ENCODE results near the gene ARMC2.
A peak's percentile ranks its signal among the peaks of the same experiment; 100 is the strongest.

Gene ARMC2

DNA sequence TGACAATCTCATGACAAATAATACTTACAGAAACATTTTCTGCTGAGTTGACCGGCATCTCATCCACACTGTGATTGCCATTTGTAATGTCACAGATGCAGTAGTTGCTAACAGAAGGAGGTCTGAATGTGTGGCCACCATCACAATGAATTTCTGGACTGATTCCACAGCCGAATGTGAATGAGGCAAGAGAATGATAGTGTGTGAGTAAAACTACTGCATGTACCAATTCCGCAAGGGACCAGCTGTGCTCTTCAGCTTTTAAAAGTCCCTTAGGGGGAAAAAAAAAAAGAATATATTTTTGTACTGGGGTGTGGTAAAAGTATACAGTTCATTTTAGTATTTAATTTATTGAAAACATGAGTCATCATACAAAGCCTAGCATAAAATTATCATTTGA is 150.3 kb downstream of the ARMC2 start:
- DNase-seq, result no peak

DNA sequence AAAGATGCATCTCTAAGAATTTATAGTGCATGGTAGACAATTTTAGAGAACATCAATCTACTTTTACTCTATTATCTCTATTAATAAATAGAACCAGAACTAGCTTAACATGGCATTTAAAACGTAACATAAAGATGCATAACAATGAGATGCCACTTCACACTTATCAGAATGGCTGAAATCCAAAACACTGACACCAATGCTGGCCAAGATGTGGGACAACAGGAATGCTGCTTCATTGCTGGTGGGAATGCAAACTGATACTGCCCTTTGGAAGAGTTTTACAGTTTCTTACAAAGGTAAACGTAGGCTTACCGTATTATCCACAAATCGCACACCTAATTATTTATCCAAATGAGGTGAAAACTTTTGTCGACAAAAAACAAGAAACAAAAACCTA is 151.2 kb downstream of the ARMC2 start:
- no peak for DNase-seq

DNA sequence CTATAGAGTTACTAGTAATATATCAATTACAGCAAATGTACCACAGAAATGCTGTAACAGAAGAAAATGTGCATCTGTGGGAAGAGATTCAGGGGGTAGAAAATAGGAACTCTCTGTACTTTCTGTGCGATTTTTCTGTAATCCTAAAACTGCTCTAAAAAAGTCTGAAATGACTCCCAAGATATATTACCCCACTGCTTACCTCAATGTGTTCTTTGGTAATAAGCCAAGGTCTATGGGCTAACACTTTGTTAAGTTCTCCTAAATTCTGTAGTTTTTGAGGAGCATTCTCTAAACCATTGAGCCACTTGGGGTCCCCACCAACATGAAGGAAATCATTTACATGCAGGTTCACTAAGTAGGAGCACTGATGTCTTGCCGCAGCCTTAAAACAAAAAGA is 152.1 kb downstream of the ARMC2 start:
- no peak for DNase-seq

DNA sequence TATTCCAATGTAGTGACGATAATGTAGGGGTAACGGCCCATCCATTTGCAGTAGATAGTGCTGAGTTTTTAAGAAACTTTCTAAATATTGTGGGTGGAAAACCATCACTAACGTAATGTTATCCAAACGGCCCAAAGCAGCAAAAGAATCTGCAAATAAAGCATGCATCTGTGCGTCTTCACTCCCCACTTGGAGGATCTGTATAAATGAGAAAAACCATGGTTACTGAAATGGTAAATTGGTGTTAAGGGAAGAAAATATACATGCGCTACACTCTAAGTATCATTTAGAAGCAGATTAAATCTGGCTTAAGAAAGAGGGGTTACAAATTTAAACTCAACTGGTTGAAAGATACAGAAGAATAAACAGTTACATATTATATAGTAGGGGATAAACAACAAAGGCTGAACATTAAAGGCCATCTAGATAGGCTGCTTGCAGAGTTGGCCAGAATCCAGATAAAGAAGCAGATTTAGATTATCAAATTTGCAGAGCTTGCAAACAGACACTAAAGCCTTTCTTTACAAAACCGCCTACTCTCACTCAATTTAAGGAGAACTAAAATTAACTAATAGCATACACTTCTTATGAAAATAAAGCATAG is 153.2 kb downstream of the ARMC2 start:
- no peak for DNase-seq

DNA sequence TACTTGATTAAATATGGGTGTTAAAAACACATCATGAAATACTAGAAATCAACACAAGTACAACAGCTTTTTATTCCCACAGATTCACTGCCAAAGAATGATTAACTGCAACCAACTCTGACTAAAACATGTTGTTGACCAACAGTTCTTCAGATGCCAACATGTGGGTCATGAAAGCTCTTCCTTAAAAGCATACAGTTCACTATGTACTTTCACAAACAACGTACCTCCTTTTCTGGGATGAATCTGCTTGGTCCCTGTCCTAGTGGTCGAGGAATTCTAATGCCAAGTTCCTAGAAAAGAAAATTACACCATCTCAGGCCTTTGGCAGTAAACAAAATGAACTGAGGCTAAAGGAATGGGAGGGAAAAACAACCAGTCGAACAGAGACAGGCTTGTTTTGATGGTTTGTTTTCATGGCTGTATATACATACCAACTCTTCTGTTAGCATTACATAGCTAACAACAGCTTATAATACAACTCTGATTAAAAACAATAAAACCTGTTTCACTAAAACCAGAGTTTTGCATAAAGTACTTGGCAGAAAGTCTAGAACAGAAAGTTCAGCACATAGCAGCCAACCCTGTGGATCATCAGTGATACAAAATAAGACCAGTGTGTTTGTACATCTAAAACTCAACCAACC is 154.0 kb downstream of the ARMC2 start:
- DNase-seq, result no peak

DNA sequence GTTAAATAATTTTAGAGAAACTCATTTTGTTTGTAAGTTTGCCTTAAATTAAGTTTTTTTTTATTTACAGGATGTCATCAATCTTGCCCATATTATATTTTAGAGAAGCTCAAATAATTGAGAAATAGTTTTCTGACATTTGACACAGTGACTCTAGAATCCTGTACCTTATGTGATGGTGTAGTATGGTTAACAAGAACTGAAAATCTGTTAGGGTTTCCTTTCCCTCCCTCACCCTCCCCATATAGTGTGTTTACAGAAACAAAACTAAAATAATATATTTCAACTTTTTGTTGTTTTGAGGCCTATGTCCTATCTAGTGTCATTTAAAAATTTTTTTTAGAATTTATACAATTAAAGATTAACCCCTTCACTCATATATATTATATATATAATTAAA is 154.7 kb downstream of the ARMC2 start:
- no peak for DNase-seq

DNA sequence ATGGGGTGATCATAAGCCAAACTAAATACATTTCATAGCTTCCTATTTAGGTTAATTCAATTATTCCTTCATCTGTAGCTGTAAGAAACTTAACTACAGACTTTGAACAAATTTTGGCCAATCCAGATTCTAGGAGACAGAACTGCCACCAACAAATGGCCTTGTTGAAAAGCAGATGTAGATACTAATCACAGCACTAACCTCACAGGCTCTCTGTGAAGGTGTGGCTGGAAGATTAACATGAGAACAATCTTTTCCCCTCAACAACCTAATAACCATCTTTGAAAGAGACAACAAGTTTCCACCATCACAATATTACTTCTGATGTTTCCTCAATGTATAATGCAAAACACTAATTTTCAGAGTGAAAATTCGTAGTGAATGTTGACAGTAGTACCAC is 158.6 kb downstream of the ARMC2 start:
- no peak for DNase-seq

DNA sequence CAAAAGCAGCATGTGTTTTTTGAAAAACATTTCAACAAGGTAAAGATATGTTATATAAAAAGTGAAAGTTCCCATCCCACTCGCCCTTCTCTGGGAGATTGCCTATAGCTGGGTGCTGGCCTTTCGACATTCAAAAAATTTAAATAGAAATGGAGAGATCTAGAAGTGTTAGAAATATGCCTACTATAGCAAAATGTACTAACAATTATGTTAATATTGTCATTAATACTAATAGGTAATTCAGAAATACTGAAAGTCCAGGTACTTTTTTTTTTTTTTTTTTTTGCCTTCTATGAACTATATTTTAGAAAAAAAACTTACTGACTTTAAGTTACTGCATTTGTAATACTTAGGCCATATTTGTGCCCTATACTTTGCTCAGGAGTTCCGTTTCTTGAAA is 159.3 kb downstream of the ARMC2 start:
- no peak for DNase-seq

DNA sequence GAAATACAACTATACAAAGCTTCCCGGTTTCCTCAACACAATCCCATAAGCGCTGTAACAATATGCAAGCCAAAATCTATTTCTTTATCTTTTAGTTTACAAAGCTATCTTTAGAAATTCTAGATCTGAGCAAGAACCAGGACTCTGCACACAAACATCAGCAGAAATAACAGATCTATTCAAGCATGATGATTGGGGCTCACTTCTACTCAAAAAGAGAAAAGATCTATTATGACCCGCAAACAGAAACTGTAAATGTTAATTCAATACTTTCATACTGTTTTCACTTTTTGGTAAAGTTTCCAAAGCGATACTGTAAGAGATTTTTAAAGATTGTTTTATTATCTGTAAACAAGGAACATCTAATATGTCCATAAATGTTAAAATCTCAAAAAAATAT is 159.8 kb downstream of the ARMC2 start:
- DNase-seq, result no peak

DNA sequence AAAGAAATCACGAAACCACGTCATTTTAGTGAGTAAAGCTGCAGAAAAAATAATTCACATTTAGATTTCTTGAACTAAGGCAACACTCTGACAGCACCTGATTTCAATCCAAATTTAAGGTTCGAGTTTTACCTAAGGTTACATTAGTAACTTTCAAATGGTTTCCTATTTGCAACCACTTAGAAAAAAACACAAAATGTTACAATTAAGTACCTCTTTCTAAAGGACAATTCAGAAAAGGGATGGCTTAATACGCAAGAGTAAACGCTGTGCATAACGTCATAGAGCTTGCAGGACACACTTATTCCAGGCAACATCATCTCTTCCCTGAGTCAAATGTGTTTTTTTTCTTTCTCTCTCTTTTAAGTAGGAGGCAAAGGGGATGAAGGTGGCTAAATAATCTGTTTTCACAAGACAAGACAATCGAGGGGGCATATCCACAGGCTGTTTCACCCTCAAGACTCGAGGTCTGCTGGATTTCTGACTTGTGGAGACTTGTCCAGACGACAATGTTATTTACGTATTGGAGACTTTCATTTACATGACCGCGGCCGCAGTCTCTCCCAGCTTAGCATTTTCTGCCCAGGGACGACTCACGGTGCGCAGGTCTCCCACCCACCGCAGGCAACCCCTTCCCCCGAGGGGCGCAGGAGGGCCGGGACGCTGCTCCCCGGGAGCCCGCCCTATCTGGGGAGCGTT is 160.5 kb downstream of the ARMC2 start:
- DNase-seq, result peak; percentile 33

DNA sequence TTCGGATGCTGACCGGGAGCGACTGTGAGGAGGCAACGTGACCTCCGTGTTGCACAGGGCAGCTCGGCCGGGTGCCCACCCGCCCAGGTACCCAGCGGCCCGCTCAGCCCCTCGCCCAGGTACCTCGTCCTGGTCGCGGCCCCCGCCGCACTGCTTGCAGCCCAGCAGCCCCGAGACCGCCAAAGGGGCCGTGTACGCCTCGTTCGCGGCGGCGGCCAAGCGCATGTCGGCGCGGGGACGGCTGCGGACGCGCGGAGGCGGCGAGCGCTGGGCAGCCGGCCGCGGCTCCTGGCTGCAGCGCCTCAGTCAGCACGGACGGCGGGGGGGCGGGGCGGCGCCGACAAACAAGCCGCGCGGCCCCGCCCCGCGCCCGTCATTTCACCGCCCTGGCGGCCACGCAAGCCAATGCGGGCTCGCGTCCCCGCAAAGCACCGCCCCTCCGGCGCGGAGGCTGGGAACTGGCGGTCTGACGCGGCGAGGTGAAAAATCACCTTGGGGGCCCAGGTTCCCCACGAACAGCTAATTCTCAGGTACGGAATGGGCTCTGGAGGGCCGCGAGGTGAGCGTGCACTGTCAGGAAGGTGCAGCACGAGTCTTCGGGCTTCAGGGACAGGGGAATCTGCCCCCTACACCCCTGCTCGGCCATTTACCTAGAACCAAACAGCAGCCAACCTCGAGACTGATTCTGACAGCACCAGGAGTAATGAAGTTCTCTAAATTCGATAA is 161.2 kb downstream of the ARMC2 start:
- peak; percentile 94 for DNase-seq

DNA sequence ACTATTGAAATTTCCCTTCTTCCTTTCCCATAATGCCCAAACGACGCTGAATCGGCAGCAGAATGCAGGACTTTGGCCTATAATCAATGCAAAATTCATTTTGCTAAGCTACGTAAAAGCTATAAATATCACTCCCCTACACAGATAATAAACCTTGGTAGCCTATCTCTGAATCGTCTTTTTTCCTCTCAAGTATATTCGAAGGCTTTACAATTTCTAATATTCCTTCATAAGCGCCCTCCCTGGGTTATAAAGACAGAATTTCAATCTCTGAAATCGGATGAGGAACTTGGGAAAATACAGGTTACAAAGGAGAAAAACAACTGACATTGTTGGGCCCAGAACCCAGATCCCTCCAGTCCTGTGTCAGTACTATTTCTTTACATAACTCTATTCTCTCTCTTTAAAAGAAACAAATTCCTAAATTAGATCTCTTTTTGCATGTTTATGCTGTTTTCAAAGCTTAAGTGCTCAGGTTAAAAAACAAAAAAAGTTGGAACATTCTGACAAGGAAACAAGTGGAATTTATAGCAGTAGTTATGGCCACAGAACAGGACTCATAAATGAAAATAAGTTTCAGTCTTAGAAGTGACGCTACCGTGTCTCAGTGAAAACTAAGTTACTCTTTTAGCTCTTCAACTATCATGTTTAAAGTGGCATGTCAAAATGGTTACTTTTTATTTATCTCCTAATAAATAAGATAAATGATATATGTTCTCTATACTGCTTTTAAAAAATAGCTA is 161.9 kb downstream of the ARMC2 start:
- no peak for DNase-seq

DNA sequence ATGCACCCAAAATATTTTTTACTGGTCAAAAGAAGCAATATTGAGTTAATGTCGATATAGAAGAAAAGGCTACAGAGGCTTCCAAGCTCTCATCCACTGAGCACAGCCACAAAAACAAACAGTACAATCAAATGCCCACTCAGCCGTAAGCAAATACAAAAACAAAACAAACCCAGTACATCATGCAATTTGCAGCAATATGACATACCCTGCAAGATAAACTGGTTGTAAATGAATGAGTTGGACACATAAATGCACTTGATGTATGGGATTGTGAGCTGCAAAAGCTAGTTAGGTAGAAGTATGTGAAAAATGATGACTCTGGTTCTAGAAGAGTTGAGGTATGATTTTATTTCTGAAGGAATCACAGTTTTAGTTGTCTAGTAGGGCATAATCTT is 162.5 kb downstream of the ARMC2 start:
- no peak for DNase-seq

DNA sequence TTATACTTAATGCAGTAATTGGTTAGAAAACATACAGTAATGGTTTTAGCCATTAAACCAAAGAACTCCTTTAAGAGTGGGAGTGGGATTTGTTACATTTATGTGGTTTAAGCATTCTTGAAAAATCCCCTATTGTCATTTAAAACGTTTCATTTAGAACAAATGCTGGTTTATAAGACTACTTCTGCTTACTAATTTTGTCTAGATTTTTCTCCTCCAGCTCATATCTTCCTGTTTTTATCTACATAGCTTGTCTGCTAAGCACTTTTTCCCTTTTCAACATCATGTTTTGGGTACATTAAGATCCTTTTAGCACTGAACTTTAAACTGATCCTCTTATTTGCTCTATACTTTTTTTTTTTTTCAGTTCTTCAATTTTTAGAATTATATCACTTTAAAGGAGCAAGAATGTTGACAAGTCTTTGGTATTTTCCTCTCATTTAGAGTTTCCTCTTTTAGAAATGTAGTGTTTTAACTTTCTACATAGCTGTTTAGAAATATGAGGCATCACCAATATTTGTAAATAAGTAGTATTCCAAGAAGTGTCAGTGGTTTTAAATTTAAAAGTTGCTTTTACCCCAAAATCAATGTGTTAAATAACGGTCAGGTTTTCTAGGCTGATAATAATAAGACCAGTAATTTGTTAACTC is 165.6 kb downstream of the ARMC2 start:
- DNase-seq, result no peak

DNA sequence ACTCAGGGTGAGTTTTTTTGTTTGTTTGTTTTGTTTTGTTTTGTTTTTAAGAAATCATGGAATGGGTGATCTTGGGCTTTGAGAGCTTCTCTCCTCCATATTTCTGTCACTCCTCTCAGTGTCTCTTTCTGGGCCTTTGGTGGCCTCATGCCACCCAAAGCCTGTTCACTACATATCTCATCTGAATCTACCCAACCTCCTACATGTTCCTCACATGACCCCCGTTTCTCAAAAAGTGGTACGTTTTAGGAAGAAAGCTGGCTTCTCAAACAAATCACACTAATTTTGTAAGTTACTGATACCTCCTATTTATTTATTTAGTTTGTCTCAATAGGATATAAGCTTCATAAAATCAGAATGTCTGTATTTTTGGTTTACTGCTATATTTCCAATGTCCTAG is 166.4 kb downstream of the ARMC2 start:
- DNase-seq, result no peak

DNA sequence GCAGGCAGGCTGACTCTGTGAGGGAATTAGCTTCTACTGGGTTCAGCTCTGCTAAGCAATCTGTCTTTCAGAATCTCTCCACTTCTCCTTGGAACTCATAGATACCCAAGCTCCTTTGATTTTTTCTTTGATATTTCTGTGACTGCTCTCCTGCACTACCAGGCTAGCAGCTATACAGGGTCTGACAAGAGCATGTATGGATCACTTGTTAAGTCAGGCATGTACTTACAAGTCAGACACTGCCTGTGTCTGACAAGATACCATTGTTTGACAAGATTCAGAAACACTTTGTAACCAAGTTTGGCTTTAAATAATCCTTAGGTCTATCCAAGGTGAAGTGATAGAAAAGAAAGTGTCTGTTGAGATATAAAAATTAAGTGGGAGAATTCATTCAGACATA is 167.0 kb downstream of the ARMC2 start:
- DNase-seq, result no peak

DNA sequence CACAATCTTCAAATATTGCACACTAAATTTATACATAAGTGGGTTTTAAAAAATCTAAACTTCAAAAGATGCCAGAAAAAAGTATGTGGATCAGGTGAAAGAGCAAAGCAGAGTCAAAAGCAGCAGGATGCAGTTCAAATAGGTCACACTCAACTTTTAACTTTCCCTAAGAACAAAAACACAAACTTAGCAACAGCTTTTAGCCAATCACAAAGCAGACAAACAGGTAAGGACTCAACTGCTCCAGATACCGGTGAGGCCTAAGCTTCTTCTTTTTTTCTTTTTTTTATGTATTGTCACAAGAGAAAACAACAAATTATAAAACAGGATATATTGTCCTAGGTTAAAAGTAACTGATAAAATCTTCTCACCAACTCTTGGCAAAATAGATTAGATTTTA is 171.7 kb downstream of the ARMC2 start:
- DNase-seq, result peak; percentile 70

DNA sequence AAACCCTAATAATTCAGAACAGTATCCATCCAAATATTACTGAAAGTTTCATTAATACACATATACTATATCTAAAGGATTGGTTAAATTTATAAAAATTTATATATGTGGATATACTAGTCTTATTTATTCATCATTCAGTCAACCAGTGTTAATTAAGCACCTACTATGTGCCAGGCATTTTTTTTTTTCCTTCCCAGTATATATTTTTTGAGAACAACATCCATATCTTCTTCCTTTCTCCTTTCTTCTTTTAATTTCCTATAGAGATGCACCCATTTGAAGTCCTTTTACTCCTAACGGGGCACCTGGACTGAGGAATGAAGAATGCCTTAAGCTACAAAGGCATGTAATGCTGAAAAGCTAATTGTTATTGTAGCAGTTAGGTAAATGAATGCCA is 173.6 kb downstream of the ARMC2 start:
- no peak for DNase-seq

DNA sequence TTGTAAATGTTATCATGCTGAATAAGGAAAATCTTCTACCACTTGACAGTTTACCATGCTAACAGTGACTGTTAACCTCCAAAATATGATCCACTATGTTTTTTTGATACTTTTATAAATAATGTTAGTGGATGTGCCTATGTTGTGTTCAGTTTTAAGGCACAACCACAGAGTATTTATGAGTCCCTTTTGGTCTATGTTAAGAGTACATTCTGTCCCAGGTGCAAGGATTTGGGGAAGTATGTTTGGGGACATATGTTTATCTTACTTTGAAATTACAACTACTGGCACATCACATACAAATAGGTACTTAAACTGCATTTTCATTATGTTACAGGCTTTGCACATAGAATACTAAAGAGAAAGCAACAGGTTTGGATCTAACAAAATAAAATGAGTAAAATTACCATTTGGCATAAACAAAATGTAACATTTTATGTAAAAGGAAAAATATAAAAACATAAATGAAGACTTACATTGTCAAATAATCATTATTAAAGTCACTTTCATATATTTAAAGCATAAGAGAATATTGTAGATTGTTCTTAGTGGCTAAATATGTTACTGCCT is 175.2 kb downstream of the ARMC2 start:
- no peak for DNase-seq
